Measurements from ENCODE around the gene DPP4. TPM values are rescaled to one million over a fixed set of nuclear protein-coding genes. Genes with fewer than 3 reads are reported as not detected.

DPP4 gene
- total RNA-seq, 1 donor from 2014 or later: 0.49 TPM

DNA sequence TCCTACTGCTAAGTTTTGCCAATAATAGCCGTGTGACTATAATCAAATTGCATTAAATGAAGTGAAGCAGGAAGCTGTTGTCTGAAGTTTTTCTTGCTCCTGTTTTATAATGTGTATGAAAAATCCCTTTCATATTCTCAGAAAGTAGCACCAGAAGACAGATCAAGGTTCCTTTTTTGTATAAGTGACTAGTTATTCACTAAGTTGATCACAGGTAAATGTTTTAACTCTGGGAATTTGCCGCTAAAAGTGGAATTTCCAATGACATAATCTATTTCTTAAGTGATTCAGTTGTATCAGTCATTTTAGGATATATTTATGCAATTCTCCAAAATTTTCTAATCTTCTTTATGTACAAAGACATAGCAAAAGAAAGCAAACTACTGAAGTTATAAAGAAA lies 99.6 kb downstream of the DPP4 start:
- Mint-ChIP-seq H3K4me3 (no peak overlapping the region), H3K9me3 (no peaks in the 10 kb centered on the region), H3K27ac (no peak overlapping the region), H3K4me1 (no peaks in the 10 kb centered on the region), H3K27me3 (ENCODE audit: insufficient read depth, low read depth) (no peaks in the 10 kb centered on the region), H3K36me3 (no peaks in the 10 kb centered on the region)
- H3K4me3 ChIP-seq: no peak overlapping the region
- H2AFZ ChIP-seq (replicated peaks): no peak overlapping the region
- no peaks in the 10 kb centered on the region for H3K4me1 ChIP-seq
- no peak for DNase-seq (ENCODE audit: low spot score)
- no peaks in the 10 kb centered on the region for H3K79me2 ChIP-seq (ENCODE audit: low read depth)
- H3K9ac ChIP-seq: no peak overlapping the region
- H3K9me3 ChIP-seq (ENCODE audit: low read depth): no peaks in the 10 kb centered on the region
- H3K27ac ChIP-seq: no peak overlapping the region
- no peaks in the 10 kb centered on the region for H3K36me3 ChIP-seq
- H3K27me3 ChIP-seq: no peaks in the 10 kb centered on the region
- no peak overlapping the region for H3K4me2 ChIP-seq
- TF ChIP-seq, protein P1, sequence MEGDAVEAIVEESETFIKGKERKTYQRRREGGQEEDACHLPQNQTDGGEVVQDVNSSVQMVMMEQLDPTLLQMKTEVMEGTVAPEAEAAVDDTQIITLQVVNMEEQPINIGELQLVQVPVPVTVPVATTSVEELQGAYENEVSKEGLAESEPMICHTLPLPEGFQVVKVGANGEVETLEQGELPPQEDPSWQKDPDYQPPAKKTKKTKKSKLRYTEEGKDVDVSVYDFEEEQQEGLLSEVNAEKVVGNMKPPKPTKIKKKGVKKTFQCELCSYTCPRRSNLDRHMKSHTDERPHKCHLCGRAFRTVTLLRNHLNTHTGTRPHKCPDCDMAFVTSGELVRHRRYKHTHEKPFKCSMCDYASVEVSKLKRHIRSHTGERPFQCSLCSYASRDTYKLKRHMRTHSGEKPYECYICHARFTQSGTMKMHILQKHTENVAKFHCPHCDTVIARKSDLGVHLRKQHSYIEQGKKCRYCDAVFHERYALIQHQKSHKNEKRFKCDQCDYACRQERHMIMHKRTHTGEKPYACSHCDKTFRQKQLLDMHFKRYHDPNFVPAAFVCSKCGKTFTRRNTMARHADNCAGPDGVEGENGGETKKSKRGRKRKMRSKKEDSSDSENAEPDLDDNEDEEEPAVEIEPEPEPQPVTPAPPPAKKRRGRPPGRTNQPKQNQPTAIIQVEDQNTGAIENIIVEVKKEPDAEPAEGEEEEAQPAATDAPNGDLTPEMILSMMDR (IDR thresholded peaks at IDR 0.05): no peak
- TF ChIP-seq EZH2 (IDR thresholded peaks at IDR 0.05): no peak
- no peak for TF ChIP-seq EZH2phosphoT487 (IDR thresholded peaks at IDR 0.05)
- H4K20me1 ChIP-seq (ENCODE audit: low read depth): no peaks in the 10 kb centered on the region
- no peaks in the 10 kb centered on the region for H3F3A ChIP-seq (ENCODE audit: low read depth)

DNA sequence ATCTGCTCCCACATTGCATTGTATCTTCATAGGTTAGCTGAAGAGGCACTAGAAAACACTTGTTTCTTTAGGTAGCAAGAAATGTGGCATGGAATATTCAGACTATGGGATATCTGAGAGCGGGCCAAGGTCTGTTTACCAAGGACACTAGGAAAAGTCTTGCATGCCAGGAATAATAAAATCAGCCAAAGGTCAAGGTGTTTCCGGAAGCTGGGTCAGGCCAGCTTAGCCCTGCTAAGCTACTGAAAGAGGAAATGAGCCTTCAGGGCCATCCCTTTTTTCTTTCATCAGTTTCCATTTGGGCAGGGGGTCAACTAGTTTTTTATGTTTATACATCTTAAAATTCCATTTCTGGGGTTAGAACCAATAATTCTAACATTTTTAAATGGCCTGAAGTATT lies 101.1 kb downstream of the DPP4 start:
- no peaks in the 10 kb centered on the region for H3K4me1 ChIP-seq
- Mint-ChIP-seq H3K36me3 (no peaks in the 10 kb centered on the region), H3K27ac (no peak overlapping the region), H3K4me1 (no peaks in the 10 kb centered on the region), H3K27me3 (ENCODE audit: insufficient read depth, low read depth) (no peaks in the 10 kb centered on the region), H3K4me3 (no peak overlapping the region), H3K9me3 (no peaks in the 10 kb centered on the region)
- H3K9ac ChIP-seq: no peak overlapping the region
- no peak overlapping the region for H3K4me3 ChIP-seq
- no peaks in the 10 kb centered on the region for H3K36me3 ChIP-seq
- H3K27me3 ChIP-seq: no peaks in the 10 kb centered on the region
- no peak overlapping the region for H3K27ac ChIP-seq
- H3K79me2 ChIP-seq (ENCODE audit: low read depth): no peaks in the 10 kb centered on the region
- no peak overlapping the region for H2AFZ ChIP-seq (replicated peaks)
- DNase-seq (ENCODE audit: low spot score): no peak
- H3K9me3 ChIP-seq (ENCODE audit: low read depth): no peaks in the 10 kb centered on the region
- TF ChIP-seq, protein P1 (IDR thresholded peaks at IDR 0.05): no peak
- TF ChIP-seq EZH2 (IDR thresholded peaks at IDR 0.05): no peak
- TF ChIP-seq EZH2phosphoT487 (IDR thresholded peaks at IDR 0.05): no peak
- H3K4me2 ChIP-seq: no peak overlapping the region
- no peaks in the 10 kb centered on the region for H4K20me1 ChIP-seq (ENCODE audit: low read depth)
- H3F3A ChIP-seq (ENCODE audit: low read depth): no peaks in the 10 kb centered on the region

DNA sequence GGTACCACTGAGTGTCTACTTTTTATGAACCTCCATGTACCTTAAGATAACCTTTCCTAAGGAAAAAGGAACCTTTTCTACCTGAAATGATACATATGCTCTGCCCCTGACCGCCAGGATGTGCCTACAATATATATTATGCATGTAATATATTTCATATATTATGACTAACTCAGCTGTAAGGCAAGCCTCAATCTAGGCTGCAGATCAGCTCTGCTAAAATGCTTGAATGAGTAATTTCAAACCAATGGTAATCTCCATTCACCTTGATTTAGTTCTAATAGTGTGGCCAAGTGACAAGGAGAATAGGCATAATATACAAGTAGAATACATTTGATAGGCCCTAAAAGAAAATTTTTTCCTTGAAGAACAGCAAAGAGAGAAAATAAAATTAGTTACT lies 101.8 kb downstream of the DPP4 start:
- Histone ChIP-seq H3F3A (ENCODE audit: low read depth) (no peaks in the 10 kb centered on the region), H4K20me1 (ENCODE audit: low read depth) (no peaks in the 10 kb centered on the region), H3K9ac (no peak overlapping the region), H3K36me3 (no peaks in the 10 kb centered on the region), H2AFZ (replicated peaks) (no peak overlapping the region), H3K27me3 (no peaks in the 10 kb centered on the region), H3K4me3 (no peak overlapping the region), H3K4me1 (no peaks in the 10 kb centered on the region), H3K27ac (no peak overlapping the region), H3K4me2 (no peak overlapping the region), H3K79me2 (ENCODE audit: low read depth) (no peaks in the 10 kb centered on the region), H3K9me3 (ENCODE audit: low read depth) (no peaks in the 10 kb centered on the region)
- Mint-ChIP-seq H3K4me3 (no peak overlapping the region), H3K27me3 (ENCODE audit: insufficient read depth, low read depth) (no peaks in the 10 kb centered on the region), H3K27ac (no peak overlapping the region), H3K36me3 (no peaks in the 10 kb centered on the region), H3K4me1 (no peaks in the 10 kb centered on the region), H3K9me3 (no peaks in the 10 kb centered on the region)
- TF ChIP-seq EZH2phosphoT487 (IDR thresholded peaks at IDR 0.05): no peak
- no peak for TF ChIP-seq EZH2 (IDR thresholded peaks at IDR 0.05)
- TF ChIP-seq, protein P1 (IDR thresholded peaks at IDR 0.05): no peak
- DNase-seq (ENCODE audit: low spot score): no peak

Measured in neural progenitor cell (in vitro differentiated cells).